Embryonic facial prominence (tissue), 1 donor: ENCODE measurements around the gene SEC22A.
"Not testable (repeated sequence)": the region's sequence is repeated elsewhere in the genome, so short reads cannot be mapped to it uniquely, and the experiment has no call there.

ENCODE experiments used
- DNase-seq: peaks from one replicate; pipeline ENCODE4 v3.0.0-alpha.2; 2016; ENCODE audit errors: extremely low spot score

Gene SEC22A

GRCh38 chr3:123180791-123181190 is 21.0 kb upstream of the SEC22A start:
- no peak for DNase-seq

GRCh38 chr3:123186695-123187094 is 15.0 kb upstream of the SEC22A start:
- DNase-seq: no peak

- no peak for DNase-seq
Observed at GRCh38 chr3:123188058-123188457, 13.7 kb upstream of the SEC22A start.

GRCh38 chr3:123193448-123194101 is 8.2 kb upstream of the SEC22A start:
- no peak for DNase-seq

- DNase-seq: no peak
Observed at GRCh38 chr3:123194552-123194951, 7.2 kb upstream of the SEC22A start.

- no peak for DNase-seq
Observed at GRCh38 chr3:123198372-123198771, 3.4 kb upstream of the SEC22A start.

- no peak for DNase-seq
Observed at GRCh38 chr3:123201223-123201556, 553 bp upstream of the SEC22A start.

- DNase-seq: no peak
Observed at GRCh38 chr3:123202451-123202850, 708 bp downstream of the SEC22A start.

- no peak for DNase-seq
Observed at GRCh38 chr3:123218990-123219389, 17.2 kb downstream of the SEC22A start.

GRCh38 chr3:123221369-123221768 is 19.6 kb downstream of the SEC22A start:
- not testable (repeated sequence) for DNase-seq

- DNase-seq: no peak
Observed at GRCh38 chr3:123225016-123225415, 23.3 kb downstream of the SEC22A start.

GRCh38 chr3:123226549-123226948 is 24.8 kb downstream of the SEC22A start:
- no peak for DNase-seq

- DNase-seq: no peak
Observed at GRCh38 chr3:123229145-123229544, 27.4 kb downstream of the SEC22A start.

GRCh38 chr3:123236902-123237301 is 35.2 kb downstream of the SEC22A start:
- no peak for DNase-seq

GRCh38 chr3:123239186-123239585 is 37.4 kb downstream of the SEC22A start:
- DNase-seq: not testable (repeated sequence)

- no peak for DNase-seq
Observed at GRCh38 chr3:123239756-123240155, 38.0 kb downstream of the SEC22A start.

GRCh38 chr3:123244128-123244527 is 42.4 kb downstream of the SEC22A start:
- DNase-seq: no peak

- no peak for DNase-seq
Observed at GRCh38 chr3:123246866-123247265, 45.1 kb downstream of the SEC22A start.

GRCh38 chr3:123256256-123256655 is 54.5 kb downstream of the SEC22A start:
- no peak for DNase-seq

GRCh38 chr3:123258359-123258758 is 56.6 kb downstream of the SEC22A start:
- DNase-seq: no peak

- peak; percentile 15 for DNase-seq
Observed at GRCh38 chr3:123258811-123259420, 57.2 kb downstream of the SEC22A start.

GRCh38 chr3:123261666-123262065 is 59.9 kb downstream of the SEC22A start:
- no peak for DNase-seq

GRCh38 chr3:123262226-123262625 is 60.5 kb downstream of the SEC22A start:
- no peak for DNase-seq

- no peak for DNase-seq
Observed at GRCh38 chr3:123262868-123263267, 61.1 kb downstream of the SEC22A start.
